ENCODE results near the gene INO80.

Gene INO80

GRCh38 chr15:41032079-41032328, 84.1 kb downstream of the INO80 start:
- Histone ChIP-seq H3K23ac (ENCODE audit: low read length in 2 of 2) (no peak overlapping the region), H3K79me1 (replicated peaks; ENCODE audit: low read length, poor library complexity, severe bottlenecking) (peaks cover 21% of the 10 kb centered on the region), H3K27ac (ENCODE audit: low read length, poor library complexity, severe bottlenecking) (no peak overlapping the region), H2BK120ac (ENCODE audit: low read depth, low read length) (no peak overlapping the region), H3K9ac (ENCODE audit: low read length) (peak overlapping the region; percentile 22), H3K18ac (ENCODE audit: low read depth in 1 of 2, low read length in 2 of 2) (no peak overlapping the region), H2AFZ (ENCODE audit: low read depth, low read length) (no peak overlapping the region), H3K27me3 (ENCODE audit: control insufficient read depth in 1 of 2, insufficient read depth in 1 of 2, low read length in 2 of 2) (no peaks in the 10 kb centered on the region), H4K91ac (ENCODE audit: low read length) (no peak overlapping the region), H3K4me2 (ENCODE audit: low read length, poor library complexity, severe bottlenecking) (no peak overlapping the region), H3K14ac (ENCODE audit: low read length in 2 of 2) (peak overlapping the region in 1 of 2 experiments; percentile 76), H2AK5ac (ENCODE audit: low read length, severe bottlenecking) (no peak overlapping the region), H2BK5ac (ENCODE audit: low read depth, low read length, poor library complexity, severe bottlenecking) (no peak overlapping the region), H3K9me3 (ENCODE audit: control insufficient read depth, low read length) (no peaks in the 10 kb centered on the region), H2BK12ac (ENCODE audit: low read length in 2 of 2) (no peak overlapping the region), H4K8ac (ENCODE audit: low read length) (no peak overlapping the region), H3K36me3 (ENCODE audit: control insufficient read depth in 1 of 2, insufficient read depth in 2 of 2, low read depth in 1 of 2, low read length in 2 of 2) (peaks cover 10 to 27% of the 10 kb centered on the region in 2 experiments), H3K4me1 (ENCODE audit: control insufficient read depth, insufficient read depth, low read depth, low read length) (no peaks in the 10 kb centered on the region), H3K4me3 (ENCODE audit: insufficient read depth in 1 of 2, low read depth in 1 of 2, low read length in 2 of 2) (no peak overlapping the region), H2BK15ac (ENCODE audit: low read depth, poor library complexity, severe bottlenecking) (no peak overlapping the region), H3K4ac (ENCODE audit: low read depth in 1 of 2, low read length in 2 of 2) (no peak overlapping the region)
- DNase-seq: no peak
- WGBS: no CpG with 5 or more reads among the region's 1 CpG

- Histone ChIP-seq H3K27ac (ENCODE audit: low read length, poor library complexity, severe bottlenecking) (no peak overlapping the region), H4K91ac (ENCODE audit: low read length) (no peak overlapping the region), H3K14ac (ENCODE audit: low read length in 2 of 2) (peak overlapping the region in 1 of 2 experiments; percentile 76), H3K23ac (ENCODE audit: low read length in 2 of 2) (no peak overlapping the region), H3K18ac (ENCODE audit: low read depth in 1 of 2, low read length in 2 of 2) (no peak overlapping the region), H3K4ac (ENCODE audit: low read depth in 1 of 2, low read length in 2 of 2) (no peak overlapping the region), H3K4me3 (ENCODE audit: insufficient read depth in 1 of 2, low read depth in 1 of 2, low read length in 2 of 2) (no peak overlapping the region), H2AFZ (ENCODE audit: low read depth, low read length) (no peak overlapping the region), H3K4me2 (ENCODE audit: low read length, poor library complexity, severe bottlenecking) (no peak overlapping the region), H2BK15ac (ENCODE audit: low read depth, poor library complexity, severe bottlenecking) (no peak overlapping the region), H2BK12ac (ENCODE audit: low read length in 2 of 2) (no peak overlapping the region), H3K4me1 (ENCODE audit: control insufficient read depth, insufficient read depth, low read depth, low read length) (no peaks in the 10 kb centered on the region), H3K36me3 (ENCODE audit: control insufficient read depth in 1 of 2, insufficient read depth in 2 of 2, low read depth in 1 of 2, low read length in 2 of 2) (peaks cover 10 to 32% of the 10 kb centered on the region in 2 experiments), H3K9me3 (ENCODE audit: control insufficient read depth, low read length) (no peaks in the 10 kb centered on the region), H4K8ac (ENCODE audit: low read length) (no peak overlapping the region), H3K27me3 (ENCODE audit: control insufficient read depth in 1 of 2, insufficient read depth in 1 of 2, low read length in 2 of 2) (no peaks in the 10 kb centered on the region), H3K79me1 (replicated peaks; ENCODE audit: low read length, poor library complexity, severe bottlenecking) (peaks cover 19% of the 10 kb centered on the region), H2BK5ac (ENCODE audit: low read depth, low read length, poor library complexity, severe bottlenecking) (no peak overlapping the region), H2BK120ac (ENCODE audit: low read depth, low read length) (no peak overlapping the region), H2AK5ac (ENCODE audit: low read length, severe bottlenecking) (no peak overlapping the region), H3K9ac (ENCODE audit: low read length) (no peak overlapping the region)
- WGBS: 83% methylated on average over 5 of the region's 5 CpGs
- no peak for DNase-seq
These were observed 84.6 kb downstream of the INO80 start for GRCh38 chr15:41031232-41032078.

GRCh38 chr15:41028853-41029252, 87.2 kb downstream of the INO80 start:
- H3K27ac ChIP-seq (ENCODE audit: low read length, poor library complexity, severe bottlenecking): no peak overlapping the region
- H3K4me1 ChIP-seq (ENCODE audit: control insufficient read depth, insufficient read depth, low read depth, low read length): peaks cover 1% of the 10 kb centered on the region
- no peak overlapping the region for H2AFZ ChIP-seq (ENCODE audit: low read depth, low read length)
- no peak overlapping the region for H4K91ac ChIP-seq (ENCODE audit: low read length)
- H3K4me3 ChIP-seq (ENCODE audit: insufficient read depth in 1 of 2, low read depth in 1 of 2, low read length in 2 of 2): no peak overlapping the region
- no peak overlapping the region for H3K4ac ChIP-seq (ENCODE audit: low read depth in 1 of 2, low read length in 2 of 2)
- no peak for DNase-seq
- no peaks in the 10 kb centered on the region for H3K27me3 ChIP-seq (ENCODE audit: control insufficient read depth in 1 of 2, insufficient read depth in 1 of 2, low read length in 2 of 2)
- peaks cover 14% of the 10 kb centered on the region for H3K79me1 ChIP-seq (replicated peaks; ENCODE audit: low read length, poor library complexity, severe bottlenecking)
- no peak overlapping the region for H2BK12ac ChIP-seq (ENCODE audit: low read length in 2 of 2)
- no peak overlapping the region for H2AK5ac ChIP-seq (ENCODE audit: low read length, severe bottlenecking)
- H3K9ac ChIP-seq (ENCODE audit: low read length): no peak overlapping the region
- H3K36me3 ChIP-seq (ENCODE audit: control insufficient read depth in 1 of 2, insufficient read depth in 2 of 2, low read depth in 1 of 2, low read length in 2 of 2): peaks cover 13 to 30% of the 10 kb centered on the region in 2 experiments
- no peak overlapping the region for H4K8ac ChIP-seq (ENCODE audit: low read length)
- H2BK15ac ChIP-seq (ENCODE audit: low read depth, poor library complexity, severe bottlenecking): no peak overlapping the region
- H2BK5ac ChIP-seq (ENCODE audit: low read depth, low read length, poor library complexity, severe bottlenecking): no peak overlapping the region
- no peak overlapping the region for H2BK120ac ChIP-seq (ENCODE audit: low read depth, low read length)
- no peaks in the 10 kb centered on the region for H3K9me3 ChIP-seq (ENCODE audit: control insufficient read depth, low read length)
- no peak overlapping the region for H3K14ac ChIP-seq (ENCODE audit: low read length in 2 of 2)
- no peak overlapping the region for H3K4me2 ChIP-seq (ENCODE audit: low read length, poor library complexity, severe bottlenecking)
- no peak overlapping the region for H3K18ac ChIP-seq (ENCODE audit: low read depth in 1 of 2, low read length in 2 of 2)
- no CpG with 5 or more reads among the region's 1 CpG for WGBS
- no peak overlapping the region for H3K23ac ChIP-seq (ENCODE audit: low read length in 2 of 2)

- no peak overlapping the region for H2BK120ac ChIP-seq (ENCODE audit: low read depth, low read length)
- no peak overlapping the region for H2BK12ac ChIP-seq (ENCODE audit: low read length in 2 of 2)
- H2AFZ ChIP-seq (ENCODE audit: low read depth, low read length): no peak overlapping the region
- H3K4me3 ChIP-seq (ENCODE audit: insufficient read depth in 1 of 2, low read depth in 1 of 2, low read length in 2 of 2): no peak overlapping the region
- H3K79me1 ChIP-seq (replicated peaks; ENCODE audit: low read length, poor library complexity, severe bottlenecking): peaks cover 21% of the 10 kb centered on the region
- no peak overlapping the region for H4K91ac ChIP-seq (ENCODE audit: low read length)
- H3K4me2 ChIP-seq (ENCODE audit: low read length, poor library complexity, severe bottlenecking): no peak overlapping the region
- H3K27ac ChIP-seq (ENCODE audit: low read length, poor library complexity, severe bottlenecking): no peak overlapping the region
- no peak for DNase-seq
- H3K4me1 ChIP-seq (ENCODE audit: control insufficient read depth, insufficient read depth, low read depth, low read length): peaks cover 1% of the 10 kb centered on the region
- H4K8ac ChIP-seq (ENCODE audit: low read length): no peak overlapping the region
- no peak overlapping the region for H3K23ac ChIP-seq (ENCODE audit: low read length in 2 of 2)
- H3K14ac ChIP-seq (ENCODE audit: low read length in 2 of 2): no peak overlapping the region
- H3K18ac ChIP-seq (ENCODE audit: low read depth in 1 of 2, low read length in 2 of 2): no peak overlapping the region
- H3K36me3 ChIP-seq (ENCODE audit: control insufficient read depth in 1 of 2, insufficient read depth in 2 of 2, low read depth in 1 of 2, low read length in 2 of 2): peaks cover 12 to 50% of the 10 kb centered on the region in 2 experiments
- H2BK5ac ChIP-seq (ENCODE audit: low read depth, low read length, poor library complexity, severe bottlenecking): no peak overlapping the region
- H3K4ac ChIP-seq (ENCODE audit: low read depth in 1 of 2, low read length in 2 of 2): no peak overlapping the region
- no peak overlapping the region for H2AK5ac ChIP-seq (ENCODE audit: low read length, severe bottlenecking)
- H2BK15ac ChIP-seq (ENCODE audit: low read depth, poor library complexity, severe bottlenecking): no peak overlapping the region
- H3K27me3 ChIP-seq (ENCODE audit: control insufficient read depth in 1 of 2, insufficient read depth in 1 of 2, low read length in 2 of 2): no peaks in the 10 kb centered on the region
- WGBS: 98% methylated on average over 4 of the region's 4 CpGs
- no peaks in the 10 kb centered on the region for H3K9me3 ChIP-seq (ENCODE audit: control insufficient read depth, low read length)
- no peak overlapping the region for H3K9ac ChIP-seq (ENCODE audit: low read length)
These were observed 90.7 kb downstream of the INO80 start for GRCh38 chr15:41025393-41025792.
